Memory B cell (primary cell): ENCODE data around the gene PTGER4.

Experiments used
- ATAC-seq: fragments of 150-1000 bp; cut with Tn5 transposase; 2 replicates; pipeline ENCODE4 v1.10.0; 2021; ENCODE audit warnings: low read depth, mild to moderate bottlenecking, moderate library complexity
- DNase-seq, 2 donors: peaks; one replicate each; pipeline ENCODE4 v3.0.0; 2022; ENCODE audit warnings: low spot score in 2 of 2
- H3K27ac Mint-ChIP-seq: one replicate; pipeline ENCODE4 v1.8.0; 2022; ENCODE audit warnings: mild to moderate bottlenecking, moderate library complexity, mixed read lengths
- H3K27me3 Mint-ChIP-seq: one replicate; pipeline ENCODE4 v1.8.0; 2022; ENCODE audit warnings: mixed read lengths
- H3K36me3 Mint-ChIP-seq: one replicate; pipeline ENCODE4 v1.8.0; 2022; ENCODE audit warnings: mild to moderate bottlenecking, mixed read lengths
- H3K4me1 Mint-ChIP-seq: one replicate; pipeline ENCODE4 v1.8.0; 2022; ENCODE audit warnings: mixed read lengths
- H3K4me3 Mint-ChIP-seq: one replicate; pipeline ENCODE4 v1.8.0; 2022; ENCODE audit warnings: mild to moderate bottlenecking, moderate library complexity, mixed read lengths
- H3K9me3 Mint-ChIP-seq: one replicate; pipeline ENCODE4 v1.8.0; 2022; ENCODE audit warnings: mixed read lengths

The PTGER4 gene

DNA sequence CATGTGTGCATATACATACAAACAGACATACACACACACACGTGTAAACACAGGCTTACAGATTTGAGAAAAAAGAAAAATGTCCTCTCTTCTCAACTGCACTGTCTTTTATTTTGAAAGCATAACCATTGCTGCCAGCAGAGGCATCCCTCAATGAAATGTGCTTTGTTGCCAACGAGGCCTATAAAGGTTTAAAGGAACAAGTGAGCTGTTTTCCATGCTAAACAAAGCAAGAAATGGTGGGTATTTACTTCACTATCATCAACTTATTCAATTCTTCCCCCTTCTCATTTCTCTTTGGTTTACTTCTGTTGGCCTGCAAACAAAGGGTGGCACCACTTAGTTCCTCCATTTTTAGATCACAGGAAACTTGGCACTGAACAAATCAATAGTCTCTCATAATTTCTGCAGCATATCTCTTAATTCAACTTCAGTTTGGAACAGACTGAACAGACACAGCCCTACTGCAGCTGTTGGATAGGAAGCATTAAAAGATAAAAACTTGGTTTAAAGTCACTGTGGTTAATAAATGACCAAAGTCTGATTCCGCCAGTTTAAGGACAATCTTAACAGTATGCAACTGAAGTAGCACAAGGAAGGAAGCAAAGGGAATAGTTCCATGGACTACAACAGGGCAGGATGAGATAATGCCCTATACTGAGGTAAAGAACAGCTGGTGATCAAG lies 54.3 kb downstream of the PTGER4 start:
- Mint-ChIP-seq H3K27ac (no peak overlapping the region), H3K4me1 (peaks cover 26% of the 10 kb centered on the region), H3K27me3 (no peaks in the 10 kb centered on the region), H3K4me3 (no peak overlapping the region), H3K9me3 (peaks cover 1% of the 10 kb centered on the region), H3K36me3 (peaks cover 16% of the 10 kb centered on the region)
- DNase-seq (no peak), ATAC-seq (no peak)

DNA sequence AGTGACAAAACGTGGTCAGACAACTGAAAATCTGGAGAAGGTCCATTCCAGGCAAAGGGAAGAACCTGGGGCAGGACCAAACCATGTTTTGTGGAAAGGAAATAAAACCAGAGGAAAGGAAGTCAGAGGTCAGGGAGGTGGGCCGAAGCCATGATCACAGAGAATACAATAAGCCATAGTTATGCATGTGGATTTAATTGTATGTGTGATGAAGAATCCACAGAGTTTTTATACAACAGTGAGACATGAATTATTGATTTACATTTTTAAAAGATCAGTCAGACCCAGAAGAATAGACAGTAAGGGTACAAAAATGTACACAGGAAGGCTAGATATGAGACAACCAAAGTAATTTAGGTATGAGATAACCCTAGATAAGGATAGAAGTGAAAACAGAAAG lies 55.3 kb downstream of the PTGER4 start:
- H3K36me3 Mint-ChIP-seq, result peaks cover 20% of the 10 kb centered on the region
- H3K27me3 Mint-ChIP-seq, result no peaks in the 10 kb centered on the region
- H3K4me1 Mint-ChIP-seq, result peaks cover 26% of the 10 kb centered on the region
- DNase-seq (no peak), ATAC-seq (no peak)
- no peak overlapping the region for H3K27ac Mint-ChIP-seq
- peaks cover 1% of the 10 kb centered on the region for H3K9me3 Mint-ChIP-seq
- H3K4me3 Mint-ChIP-seq, result no peak overlapping the region

DNA sequence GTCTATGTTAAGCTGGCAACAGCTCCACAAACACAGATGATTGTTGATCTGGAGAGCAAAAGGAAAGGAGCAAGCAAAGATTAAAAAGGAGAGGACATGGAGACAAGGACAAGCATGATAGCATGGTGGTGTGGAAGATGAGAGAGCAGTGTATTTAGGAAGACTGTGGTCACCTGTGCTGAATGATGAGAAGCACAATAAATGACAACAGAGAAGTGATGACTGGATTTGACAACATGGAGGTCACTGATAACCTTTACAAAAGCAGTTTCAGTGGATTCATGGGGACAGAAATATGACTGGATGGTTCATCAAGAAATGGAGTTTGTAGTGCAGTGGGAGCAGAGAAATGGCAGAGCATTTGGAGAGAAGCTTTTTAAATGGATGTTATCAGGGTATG lies 55.9 kb downstream of the PTGER4 start:
- ATAC-seq, result no peak
- H3K4me3 Mint-ChIP-seq, result no peak overlapping the region
- peaks cover 26% of the 10 kb centered on the region for H3K4me1 Mint-ChIP-seq
- no peak overlapping the region for H3K27ac Mint-ChIP-seq
- H3K27me3 Mint-ChIP-seq, result no peaks in the 10 kb centered on the region
- H3K9me3 Mint-ChIP-seq, result peaks cover 2% of the 10 kb centered on the region
- H3K36me3 Mint-ChIP-seq, result peaks cover 24% of the 10 kb centered on the region
- DNase-seq, result no peak

DNA sequence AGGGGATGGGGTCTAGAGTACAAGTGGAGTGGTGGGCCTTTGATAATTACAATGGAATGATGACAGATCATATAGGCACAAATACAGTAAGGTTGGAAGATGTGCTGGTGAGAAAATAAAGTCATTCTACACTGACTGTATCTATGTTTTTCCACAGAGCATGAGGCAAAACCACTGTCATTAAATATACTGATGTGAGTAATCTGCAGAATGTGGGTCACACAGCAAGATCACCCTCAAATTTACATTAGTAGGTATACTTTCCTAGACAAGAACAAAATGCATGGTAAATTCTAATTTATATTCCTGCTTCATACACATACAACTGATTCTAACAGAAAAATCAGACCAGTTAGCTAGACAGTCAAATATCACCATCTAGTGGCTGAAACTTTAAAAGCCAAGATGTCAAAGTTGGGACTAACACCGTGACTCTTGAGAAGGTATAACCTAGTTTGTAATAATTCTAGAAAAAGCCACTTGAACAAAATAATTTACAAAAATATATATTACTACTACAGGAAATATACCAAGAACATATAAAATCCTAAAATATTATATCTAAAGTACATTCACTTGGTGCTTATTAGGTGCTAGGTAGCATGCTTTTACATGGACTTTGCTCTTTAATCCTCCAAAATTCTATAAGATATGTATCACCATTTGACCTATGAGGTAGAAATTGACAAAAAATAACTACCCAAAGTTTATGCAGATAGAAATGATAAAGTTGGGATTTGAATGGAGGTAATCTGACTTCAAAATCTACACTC lies 56.6 kb downstream of the PTGER4 start:
- Mint-ChIP-seq H3K9me3 (peaks cover 6% of the 10 kb centered on the region), H3K4me3 (no peak overlapping the region), H3K27ac (no peak overlapping the region), H3K27me3 (no peaks in the 10 kb centered on the region), H3K4me1 (peaks cover 23% of the 10 kb centered on the region), H3K36me3 (peaks cover 28% of the 10 kb centered on the region)
- peak; percentile 63 for ATAC-seq
- peak in 1 of 2 donors; percentile 38 for DNase-seq

DNA sequence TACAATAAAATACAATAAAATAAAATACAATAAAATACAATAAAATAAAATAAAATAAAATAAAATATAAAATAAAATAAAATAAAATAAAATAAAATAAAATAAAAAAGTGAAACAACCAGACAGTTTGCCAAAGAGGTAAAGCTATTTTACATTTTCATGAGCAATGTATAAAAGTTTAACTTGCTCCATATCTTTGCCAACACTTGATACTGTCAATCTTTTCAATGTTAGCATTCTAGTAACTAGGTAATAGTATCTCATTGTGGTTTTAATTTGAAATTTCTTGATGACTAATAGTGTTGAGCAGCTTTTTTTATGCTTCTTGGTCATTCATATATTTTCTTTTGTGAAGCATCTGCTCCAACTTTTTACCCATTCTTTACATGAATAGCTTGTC lies 58.8 kb downstream of the PTGER4 start:
- peaks cover 23% of the 10 kb centered on the region for H3K4me1 Mint-ChIP-seq
- ATAC-seq (no peak), DNase-seq (no peak)
- H3K36me3 Mint-ChIP-seq, result peaks cover 37% of the 10 kb centered on the region
- H3K9me3 Mint-ChIP-seq, result peaks cover 8% of the 10 kb centered on the region
- H3K4me3 Mint-ChIP-seq, result no peak overlapping the region
- no peaks in the 10 kb centered on the region for H3K27me3 Mint-ChIP-seq
- no peak overlapping the region for H3K27ac Mint-ChIP-seq
